Activated B cell treated with CpG ODN at 0.5 μM for 24 hours (primary cell): ENCODE measurements around the gene KDM5A. TPM values are rescaled to one million over a fixed set of nuclear protein-coding genes. Genes with fewer than 3 reads are reported as not detected.
"Not testable (repeated sequence)": the region's sequence is repeated elsewhere in the genome, so short reads cannot be mapped to it uniquely, and the experiment has no call there.

Experiments
- ATAC-seq: fragments of 200-7000 bp; cut with Tn5 transposase; one replicate; pipeline ENCODE4 v1.10.0; 2021; ENCODE audit warnings: low read depth, mild to moderate bottlenecking, moderate library complexity
- CTCF ChIA-PET: fragments of 350-600 bp; sonication (Branson Sonifier 250); formaldehyde crosslinking; loops from one replicate; lab custom pipeline; 2021; ENCODE audit warnings: antibody characterized with exemption; lab: Charles Lee
- POLR2A ChIA-PET: fragments of 350-600 bp; sonication (Branson Sonifier 250); formaldehyde crosslinking; loops from one replicate; lab custom pipeline; 2021; ENCODE audit warnings: antibody characterized with exemption; lab: Charles Lee
- DNase-seq: peaks from one replicate; pipeline ENCODE4 v3.0.0; 2022
- H3K27ac Mint-ChIP-seq: one replicate; pipeline ENCODE4 v1.8.0; 2020; ENCODE audit warnings: mixed read lengths
- H3K27me3 Mint-ChIP-seq: one replicate; pipeline ENCODE4 v1.8.0; 2021; ENCODE audit warnings: mixed read lengths
- H3K36me3 Mint-ChIP-seq: one replicate; pipeline ENCODE4 v1.8.0; 2021; ENCODE audit warnings: low read depth, mixed read lengths
- H3K4me1 Mint-ChIP-seq: one replicate; pipeline ENCODE4 v1.8.0; 2021; ENCODE audit warnings: mixed read lengths
- H3K4me3 Mint-ChIP-seq: one replicate; pipeline ENCODE4 v1.8.0; 2020; ENCODE audit warnings: mild to moderate bottlenecking, mixed read lengths
- H3K9me3 Mint-ChIP-seq: one replicate; pipeline ENCODE4 v1.8.0; 2020; ENCODE audit warnings: mixed read lengths
- CTCF ChIP-seq: fragments of 200-600 bp; IDR thresholded peaks from one replicate; pipeline ENCODE4 v1.8.0; 2022; ENCODE audit warnings: antibody characterized with exemption, mild to moderate bottlenecking
- intact Hi-C: fragments of 100-400 bp; cut with micrococcal nuclease; formaldehyde crosslinking; loops from one replicate; pipeline ENCODE4 v1.15.1; 2024
- total RNA-seq: library from RNA; stranded (reverse); gene quantifications from 2 replicates; pipeline ENCODE4 v1.2.3, GENCODE V29; 2022

The KDM5A gene
- total RNA-seq, 1 donor from 2014 or later = 135 TPM

GRCh38 chr12:359091-359490, 30.0 kb downstream of the KDM5A start:
- H3K36me3 Mint-ChIP-seq = peaks cover 94% of the 10 kb centered on the region
- no peak for ATAC-seq
- no peak overlapping the region for H3K27ac Mint-ChIP-seq
- H3K27me3 Mint-ChIP-seq = no peaks in the 10 kb centered on the region
- ChIA-PET CTCF (no interaction called here), POLR2A (no interaction called here)
- intact Hi-C loops = no loop called here
- no peak for TF ChIP-seq CTCF
- H3K4me3 Mint-ChIP-seq = no peak overlapping the region
- no peak for DNase-seq
- H3K4me1 Mint-ChIP-seq = no peaks in the 10 kb centered on the region
- no peaks in the 10 kb centered on the region for H3K9me3 Mint-ChIP-seq

- Mint-ChIP-seq H3K27ac (no peak overlapping the region), H3K9me3 (no peaks in the 10 kb centered on the region), H3K27me3 (no peaks in the 10 kb centered on the region), H3K36me3 (peaks cover 92% of the 10 kb centered on the region), H3K4me1 (no peaks in the 10 kb centered on the region), H3K4me3 (no peak overlapping the region)
- intact Hi-C loops = no loop called here
- ChIA-PET POLR2A (no interaction called here), CTCF (no interaction called here)
- ATAC-seq (no peak), DNase-seq (no peak)
- no peak for TF ChIP-seq CTCF
These were observed 32.7 kb downstream of the KDM5A start for GRCh38 chr12:356276-356988.

- H3K27ac Mint-ChIP-seq, H3K27me3 Mint-ChIP-seq, ATAC-seq, CTCF ChIA-PET, DNase-seq, intact Hi-C loops, POLR2A ChIA-PET, H3K9me3 Mint-ChIP-seq, H3K4me1 Mint-ChIP-seq, H3K4me3 Mint-ChIP-seq: not testable (repeated sequence)
- peaks cover 82% of the 10 kb centered on the region for H3K36me3 Mint-ChIP-seq
These were observed 37.9 kb downstream of the KDM5A start for GRCh38 chr12:351197-351596.

- Mint-ChIP-seq H3K4me1 (peaks cover 15% of the 10 kb centered on the region), H3K36me3 (peaks cover 82% of the 10 kb centered on the region)
- intact Hi-C loops, ATAC-seq, H3K4me3 Mint-ChIP-seq, POLR2A ChIA-PET, H3K27ac Mint-ChIP-seq, CTCF ChIA-PET, DNase-seq, H3K27me3 Mint-ChIP-seq, H3K9me3 Mint-ChIP-seq: not testable (repeated sequence)
These were observed 39.5 kb downstream of the KDM5A start for GRCh38 chr12:349625-350024.

GRCh38 chr12:343036-343435, 46.1 kb downstream of the KDM5A start:
- ATAC-seq, H3K9me3 Mint-ChIP-seq, H3K4me3 Mint-ChIP-seq, POLR2A ChIA-PET, DNase-seq, intact Hi-C loops, H3K27ac Mint-ChIP-seq, CTCF ChIA-PET, H3K27me3 Mint-ChIP-seq: not testable (repeated sequence)
- Mint-ChIP-seq H3K4me1 (peaks cover 15% of the 10 kb centered on the region), H3K36me3 (peaks cover 92% of the 10 kb centered on the region)

GRCh38 chr12:337039-337438, 52.1 kb downstream of the KDM5A start:
- DNase-seq = no peak
- Mint-ChIP-seq H3K9me3 (no peaks in the 10 kb centered on the region), H3K36me3 (peaks cover 80% of the 10 kb centered on the region), H3K27ac (peak overlapping the region; percentile 3), H3K27me3 (no peaks in the 10 kb centered on the region), H3K4me1 (no peaks in the 10 kb centered on the region), H3K4me3 (no peak overlapping the region)
- no peak for TF ChIP-seq CTCF
- intact Hi-C loops = no loop called here
- ChIA-PET CTCF (no interaction called here), POLR2A (no interaction called here)
- no peak for ATAC-seq
